WTC11 (cell line): ENCODE measurements around the gene TRIM66.

Experiments
- CREB1 ChIP-seq: sonication (generic); formaldehyde crosslinking; IDR thresholded peaks from 2 replicates; pipeline ENCODE4 v1.8.0; 2023; ENCODE audit warnings: mild to moderate bottlenecking, missing genetic modification reagents
- CTCF ChIP-seq: fragments of 200-600 bp; IDR thresholded peaks from 2 replicates; pipeline ENCODE4 v1.8.0; 2022; ENCODE audit warnings: antibody characterized with exemption
- ELF4 ChIP-seq: sonication (generic); formaldehyde crosslinking; IDR thresholded peaks from 2 replicates; pipeline ENCODE4 v1.8.1; 2022; ENCODE audit warnings: low read depth, mild to moderate bottlenecking, moderate library complexity, missing genetic modification reagents
- GABPB1 ChIP-seq: sonication (generic); formaldehyde crosslinking; IDR thresholded peaks from 2 replicates; pipeline ENCODE4 v1.8.1; 2023; ENCODE audit warnings: mild to moderate bottlenecking, missing genetic modification reagents
- KAT7 ChIP-seq: sonication (generic); formaldehyde crosslinking; IDR thresholded peaks from 2 replicates; pipeline ENCODE4 v1.8.1; 2023; ENCODE audit warnings: missing genetic modification reagents, mild to moderate bottlenecking, borderline replicate concordance
- MAX ChIP-seq: sonication (generic); formaldehyde crosslinking; IDR thresholded peaks from 2 replicates; pipeline ENCODE4 v1.8.0; 2022; ENCODE audit warnings: mild to moderate bottlenecking, missing genetic modification reagents
- MXD4 ChIP-seq: fragments of 250-450 bp; sonication (Bioruptor Pico); IDR thresholded peaks from 2 replicates; pipeline ENCODE4 v1.8.0; 2021; ENCODE audit warnings: mild to moderate bottlenecking, moderate library complexity, borderline replicate concordance
- NR3C1 ChIP-seq: sonication (generic); formaldehyde crosslinking; conservative IDR thresholded peaks from 2 replicates; pipeline ENCODE4 v1.8.1; 2023; ENCODE audit warnings: low read depth, mild to moderate bottlenecking, missing genetic modification reagents
- PRDM15 ChIP-seq: sonication (generic); formaldehyde crosslinking; IDR thresholded peaks from 2 replicates; pipeline ENCODE4 v1.8.0; 2022; ENCODE audit warnings: missing genetic modification reagents

DNA sequence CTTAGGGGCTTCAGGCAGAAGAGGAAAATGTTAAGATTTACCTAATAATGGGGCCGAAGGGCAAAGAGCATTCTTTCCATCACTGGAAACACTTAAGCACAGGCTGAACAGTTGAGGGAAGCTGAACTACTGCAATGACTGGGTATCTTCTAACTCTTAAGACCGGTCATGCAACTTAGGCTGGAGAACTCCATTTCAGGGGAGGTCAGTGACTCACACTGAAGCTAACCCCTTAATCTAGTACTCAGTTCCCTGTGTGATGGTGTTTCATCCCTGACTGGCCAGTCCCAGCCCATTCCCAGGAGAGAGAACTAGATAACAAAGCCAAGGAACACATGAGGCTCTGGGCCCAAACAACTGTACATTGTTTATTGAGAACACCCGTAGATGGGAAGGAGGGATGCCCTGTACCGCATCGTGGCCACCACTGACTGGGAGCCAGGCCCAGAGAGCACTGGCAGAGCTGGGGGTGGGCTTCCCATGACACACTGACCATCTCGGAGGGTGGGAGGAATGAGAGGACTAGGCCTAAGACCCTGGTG is 10.6 kb upstream of the TRIM66 start:
- TF ChIP-seq CTCF = no peak
- TF ChIP-seq ELF4 = no peak
- no peak for TF ChIP-seq NR3C1
- TF ChIP-seq CREB1 (CRISPR knock-in tag) = no peak
- TF ChIP-seq MAX (CRISPR knock-in tag) = no peak
- no peak for TF ChIP-seq MXD4 (CRISPR knock-in tag)
- no peak for TF ChIP-seq KAT7 (CRISPR knock-in tag)
- TF ChIP-seq PRDM15 (CRISPR knock-in tag) = no peak
- TF ChIP-seq GABPB1 (CRISPR knock-in tag) = no peak
